Neural progenitor cell (in vitro differentiated cells): ENCODE results near the gene UNC5B.

Experiments
- EZH2 ChIP-seq: fragments of 200-600 bp; sonication (generic); IDR thresholded peaks from 2 replicates; pipeline ENCODE4 v1.6.1; 2017; ENCODE audit warnings: antibody characterized with exemption, mild to moderate bottlenecking, moderate library complexity
- EZH2phosphoT487 ChIP-seq: fragments of 200-600 bp; sonication (generic); IDR thresholded peaks from 2 replicates; pipeline ENCODE4 v1.6.1; 2017; ENCODE audit warnings: antibody characterized with exemption
- TF ChIP-seq, protein P1 (sequence below): fragments of 200-600 bp; sonication (generic); IDR thresholded peaks from 2 replicates; pipeline ENCODE4 v1.5.1; 2017; ENCODE audit warnings: antibody characterized with exemption, mild to moderate bottlenecking

DNA sequence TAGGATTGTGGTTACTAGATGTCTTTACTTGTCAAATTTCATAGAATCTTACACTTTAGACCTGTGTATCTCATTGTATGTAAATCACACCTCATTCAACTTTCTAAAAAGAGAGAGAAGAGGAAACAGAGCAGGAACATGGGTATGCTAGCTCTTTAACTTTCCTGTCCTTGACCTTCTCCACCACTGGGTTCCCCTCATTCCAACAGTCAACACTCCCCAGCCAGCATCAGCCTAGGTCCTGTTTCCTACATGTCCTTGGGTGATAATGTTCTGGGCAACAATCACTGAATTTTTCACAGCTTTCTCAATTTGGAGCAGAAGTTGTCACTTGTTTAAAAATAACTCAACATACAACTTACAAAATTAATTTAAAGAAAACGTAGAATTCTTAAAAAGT lies 9.2 kb upstream of the UNC5B start:
- TF ChIP-seq, protein P1, sequence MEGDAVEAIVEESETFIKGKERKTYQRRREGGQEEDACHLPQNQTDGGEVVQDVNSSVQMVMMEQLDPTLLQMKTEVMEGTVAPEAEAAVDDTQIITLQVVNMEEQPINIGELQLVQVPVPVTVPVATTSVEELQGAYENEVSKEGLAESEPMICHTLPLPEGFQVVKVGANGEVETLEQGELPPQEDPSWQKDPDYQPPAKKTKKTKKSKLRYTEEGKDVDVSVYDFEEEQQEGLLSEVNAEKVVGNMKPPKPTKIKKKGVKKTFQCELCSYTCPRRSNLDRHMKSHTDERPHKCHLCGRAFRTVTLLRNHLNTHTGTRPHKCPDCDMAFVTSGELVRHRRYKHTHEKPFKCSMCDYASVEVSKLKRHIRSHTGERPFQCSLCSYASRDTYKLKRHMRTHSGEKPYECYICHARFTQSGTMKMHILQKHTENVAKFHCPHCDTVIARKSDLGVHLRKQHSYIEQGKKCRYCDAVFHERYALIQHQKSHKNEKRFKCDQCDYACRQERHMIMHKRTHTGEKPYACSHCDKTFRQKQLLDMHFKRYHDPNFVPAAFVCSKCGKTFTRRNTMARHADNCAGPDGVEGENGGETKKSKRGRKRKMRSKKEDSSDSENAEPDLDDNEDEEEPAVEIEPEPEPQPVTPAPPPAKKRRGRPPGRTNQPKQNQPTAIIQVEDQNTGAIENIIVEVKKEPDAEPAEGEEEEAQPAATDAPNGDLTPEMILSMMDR = no peak
- TF ChIP-seq EZH2 (no peak), EZH2phosphoT487 (no peak)
